ENCODE measurements around the gene SAMD8. TPM values are rescaled to one million over a fixed set of nuclear protein-coding genes. Genes with fewer than 3 reads are reported as not detected.

Gene SAMD8
- polyA plus RNA-seq, 3 donors: 13.0 to 18.8 (median 13.7) TPM

DNA sequence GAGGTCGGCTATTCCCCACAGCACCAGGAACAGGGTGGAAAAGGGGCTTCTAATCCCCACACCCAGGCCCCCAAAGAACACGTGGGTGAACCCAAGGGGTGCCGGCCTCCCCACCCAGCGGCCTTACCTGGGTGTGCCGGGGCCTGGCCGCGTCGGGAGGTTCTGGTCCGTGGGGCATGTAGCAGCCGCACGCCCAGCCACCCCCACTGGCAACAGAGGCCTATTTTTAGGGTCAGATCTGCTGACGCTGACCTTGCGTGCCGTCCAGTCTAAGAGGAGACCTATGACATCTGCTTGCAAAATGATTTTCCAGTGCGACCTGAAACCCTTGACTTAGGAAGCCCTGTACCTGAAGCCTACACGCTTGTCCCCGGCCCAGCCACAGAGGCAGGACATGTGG lies 38.0 kb upstream of the SAMD8 start:
- Mint-ChIP-seq H3K27ac (no peak overlapping the region), H3K4me1 (no peaks in the 10 kb centered on the region), H3K4me3 (no peak overlapping the region), H3K27me3 (ENCODE audit: low read depth in 3 of 3) (no peaks in the 10 kb centered on the region), H3K36me3 (no peaks in the 10 kb centered on the region), H3K9me3 (peaks cover 0 to 2% (median 0%) of the 10 kb centered on the region in 7 donors)
- intact Hi-C loops (cut with micrococcal nuclease): no loop called here
- Histone ChIP-seq H3K4me2 (replicated peaks; ENCODE audit: extremely low read depth, low read length, poor library complexity, severe bottlenecking) (no peak overlapping the region), H3K9me3 (replicated peaks in 1 of 2; ENCODE audit: control insufficient read depth in 1 of 2, insufficient read depth in 1 of 2, low read length in 2 of 2) (no peaks in the 10 kb centered on the region), H3K4me1 (ENCODE audit: control insufficient read depth in 1 of 2, insufficient read depth in 2 of 2, low read length in 2 of 2) (no peaks in the 10 kb centered on the region), H3K36me3 (replicated peaks in 1 of 2; ENCODE audit: control insufficient read depth in 1 of 2, insufficient read depth in 2 of 2, low read length in 2 of 2) (no peaks in the 10 kb centered on the region), H3K4me3 (replicated peaks in 1 of 3; ENCODE audit: low read depth in 2 of 3, low read length in 3 of 3) (no peak overlapping the region), H3K79me2 (ENCODE audit: insufficient read depth, low read length) (no peaks in the 10 kb centered on the region), H4K20me1 (ENCODE audit: insufficient read depth, low read length) (no peaks in the 10 kb centered on the region), H3K27ac (ENCODE audit: low read depth in 1 of 2, low read length in 2 of 2) (no peak overlapping the region), H3K9ac (ENCODE audit: insufficient read depth, low read length, poor library complexity, severe bottlenecking) (no peak overlapping the region), H2AFZ (ENCODE audit: insufficient read depth, low read depth, low read length, poor library complexity, severe bottlenecking) (no peak overlapping the region), H3K27me3 (ENCODE audit: control insufficient read depth in 2 of 2, insufficient read depth in 2 of 2, low read length in 2 of 2) (no peaks in the 10 kb centered on the region)
- 91% methylated on average over 16 of the region's 17 CpGs for WGBS (ENCODE audit: insufficient coverage)
- no peak for DNase-seq
- TF ChIP-seq, protein P1, sequence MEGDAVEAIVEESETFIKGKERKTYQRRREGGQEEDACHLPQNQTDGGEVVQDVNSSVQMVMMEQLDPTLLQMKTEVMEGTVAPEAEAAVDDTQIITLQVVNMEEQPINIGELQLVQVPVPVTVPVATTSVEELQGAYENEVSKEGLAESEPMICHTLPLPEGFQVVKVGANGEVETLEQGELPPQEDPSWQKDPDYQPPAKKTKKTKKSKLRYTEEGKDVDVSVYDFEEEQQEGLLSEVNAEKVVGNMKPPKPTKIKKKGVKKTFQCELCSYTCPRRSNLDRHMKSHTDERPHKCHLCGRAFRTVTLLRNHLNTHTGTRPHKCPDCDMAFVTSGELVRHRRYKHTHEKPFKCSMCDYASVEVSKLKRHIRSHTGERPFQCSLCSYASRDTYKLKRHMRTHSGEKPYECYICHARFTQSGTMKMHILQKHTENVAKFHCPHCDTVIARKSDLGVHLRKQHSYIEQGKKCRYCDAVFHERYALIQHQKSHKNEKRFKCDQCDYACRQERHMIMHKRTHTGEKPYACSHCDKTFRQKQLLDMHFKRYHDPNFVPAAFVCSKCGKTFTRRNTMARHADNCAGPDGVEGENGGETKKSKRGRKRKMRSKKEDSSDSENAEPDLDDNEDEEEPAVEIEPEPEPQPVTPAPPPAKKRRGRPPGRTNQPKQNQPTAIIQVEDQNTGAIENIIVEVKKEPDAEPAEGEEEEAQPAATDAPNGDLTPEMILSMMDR (IDR thresholded peaks at IDR 0.05): no peak

DNA sequence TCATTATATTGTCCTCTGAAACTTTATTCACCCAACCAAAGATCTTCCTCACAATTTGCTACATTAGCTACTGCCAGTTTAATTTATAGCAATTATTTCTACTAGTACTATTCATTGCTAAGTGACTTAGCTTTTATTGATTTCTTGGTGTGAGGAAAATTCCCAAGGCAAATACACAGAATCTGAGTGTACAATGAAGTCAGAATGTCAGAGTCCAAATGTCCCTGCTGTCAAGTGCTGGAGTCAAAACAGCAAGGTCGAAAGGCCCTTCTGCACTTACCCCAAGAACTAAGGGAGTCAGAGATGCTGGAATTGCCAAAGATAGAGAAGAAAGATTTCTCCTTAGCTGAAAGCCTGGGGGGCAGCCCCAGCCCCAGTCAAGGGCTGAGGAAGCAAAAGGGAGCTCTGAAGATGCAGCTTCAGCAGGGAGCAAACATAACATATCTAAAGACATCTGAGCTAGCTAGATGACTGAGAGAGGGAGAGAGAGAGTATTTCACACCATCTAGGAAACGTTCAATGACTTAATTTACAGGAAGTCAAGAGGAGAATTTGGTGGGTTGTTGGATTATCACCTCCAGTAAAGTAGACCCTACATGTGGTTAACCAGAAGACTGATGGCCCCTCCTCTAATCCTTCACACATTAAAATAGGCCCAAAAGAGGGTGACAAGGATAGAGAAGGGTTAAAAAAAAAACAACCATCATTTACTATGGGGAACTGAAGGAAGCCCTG lies 36.6 kb upstream of the SAMD8 start:
- Mint-ChIP-seq H3K36me3 (no peaks in the 10 kb centered on the region), H3K4me3 (no peak overlapping the region), H3K27ac (no peak overlapping the region), H3K4me1 (no peaks in the 10 kb centered on the region), H3K9me3 (peaks cover 0 to 2% (median 0%) of the 10 kb centered on the region in 7 donors), H3K27me3 (ENCODE audit: low read depth in 3 of 3) (no peaks in the 10 kb centered on the region)
- no peak overlapping the region for H3K4me3 ChIP-seq (replicated peaks in 1 of 3; ENCODE audit: low read depth in 2 of 3, low read length in 3 of 3)
- intact Hi-C loops (cut with micrococcal nuclease): no loop called here
- TF ChIP-seq, protein P1 (IDR thresholded peaks at IDR 0.05): no peak
- no CpG with 5 or more reads among the region's 2 CpGs for WGBS (ENCODE audit: insufficient coverage)
- no peak overlapping the region for H3K9ac ChIP-seq (ENCODE audit: insufficient read depth, low read length, poor library complexity, severe bottlenecking)
- no peak overlapping the region for H2AFZ ChIP-seq (ENCODE audit: insufficient read depth, low read depth, low read length, poor library complexity, severe bottlenecking)
- no peaks in the 10 kb centered on the region for H3K27me3 ChIP-seq (ENCODE audit: control insufficient read depth in 2 of 2, insufficient read depth in 2 of 2, low read length in 2 of 2)
- H3K4me1 ChIP-seq (ENCODE audit: control insufficient read depth in 1 of 2, insufficient read depth in 2 of 2, low read length in 2 of 2): no peaks in the 10 kb centered on the region
- H3K9me3 ChIP-seq (replicated peaks in 1 of 2; ENCODE audit: control insufficient read depth in 1 of 2, insufficient read depth in 1 of 2, low read length in 2 of 2): no peaks in the 10 kb centered on the region
- no peaks in the 10 kb centered on the region for H3K36me3 ChIP-seq (replicated peaks in 1 of 2; ENCODE audit: control insufficient read depth in 1 of 2, insufficient read depth in 2 of 2, low read length in 2 of 2)
- H3K79me2 ChIP-seq (ENCODE audit: insufficient read depth, low read length): no peaks in the 10 kb centered on the region
- DNase-seq: no peak
- H3K27ac ChIP-seq (ENCODE audit: low read depth in 1 of 2, low read length in 2 of 2): no peak overlapping the region
- H4K20me1 ChIP-seq (ENCODE audit: insufficient read depth, low read length): no peaks in the 10 kb centered on the region
- no peak overlapping the region for H3K4me2 ChIP-seq (replicated peaks; ENCODE audit: extremely low read depth, low read length, poor library complexity, severe bottlenecking)

Measured in CD14-positive monocyte (primary cell).